Mucosa of stomach (tissue), 1 donor: ENCODE data around the gene AMBP.

Experiments
- H3K27me3 ChIP-seq: one replicate; pipeline ENCODE4 v1.7.0; 2013; ENCODE audit warnings: mild to moderate bottlenecking, low read length; ENCODE audit not compliant: control insufficient read depth, insufficient read depth
- H3K36me3 ChIP-seq: one replicate; pipeline ENCODE4 v1.7.0; 2013; ENCODE audit warnings: low read length; ENCODE audit not compliant: control insufficient read depth, insufficient read depth
- H3K4me1 ChIP-seq: one replicate; pipeline ENCODE4 v1.7.0; 2013; ENCODE audit warnings: mild to moderate bottlenecking, low read length; ENCODE audit not compliant: control insufficient read depth, insufficient read depth
- H3K4me3 ChIP-seq: one replicate; pipeline ENCODE4 v1.7.0; 2013; ENCODE audit warnings: low read length
- H3K9ac ChIP-seq: one replicate; pipeline ENCODE4 v1.7.0; 2013; ENCODE audit warnings: mild to moderate bottlenecking, low read length, moderate library complexity
- H3K9me3 ChIP-seq: one replicate; pipeline ENCODE4 v1.7.0; 2013; ENCODE audit warnings: mild to moderate bottlenecking, low read length, moderate library complexity; ENCODE audit not compliant: control insufficient read depth
- donor health status: Pancreatic carcinoma.

AMBP gene

GRCh38 chr9:114060070-114060469 is 18.0 kb downstream of the AMBP start:
- no peak overlapping the region for H3K9ac ChIP-seq
- H3K27me3 ChIP-seq: no peaks in the 10 kb centered on the region
- no peak overlapping the region for H3K4me3 ChIP-seq
- H3K4me1 ChIP-seq: peaks cover 10% of the 10 kb centered on the region
- no peaks in the 10 kb centered on the region for H3K36me3 ChIP-seq
- H3K9me3 ChIP-seq: no peaks in the 10 kb centered on the region

GRCh38 chr9:114059047-114059803 is 18.9 kb downstream of the AMBP start:
- peaks cover 10% of the 10 kb centered on the region for H3K4me1 ChIP-seq
- no peak overlapping the region for H3K9ac ChIP-seq
- H3K9me3 ChIP-seq: no peaks in the 10 kb centered on the region
- no peaks in the 10 kb centered on the region for H3K36me3 ChIP-seq
- no peak overlapping the region for H3K4me3 ChIP-seq
- H3K27me3 ChIP-seq: no peaks in the 10 kb centered on the region

- no peaks in the 10 kb centered on the region for H3K27me3 ChIP-seq
- peaks cover 10% of the 10 kb centered on the region for H3K4me1 ChIP-seq
- no peak overlapping the region for H3K9ac ChIP-seq
- H3K36me3 ChIP-seq: no peaks in the 10 kb centered on the region
- no peak overlapping the region for H3K4me3 ChIP-seq
- H3K9me3 ChIP-seq: no peaks in the 10 kb centered on the region
Measured at GRCh38 chr9:114058688-114059046, 19.4 kb downstream of the AMBP start.

GRCh38 chr9:114057161-114057885 is 20.8 kb downstream of the AMBP start:
- no peaks in the 10 kb centered on the region for H3K27me3 ChIP-seq
- peaks cover 6% of the 10 kb centered on the region for H3K4me1 ChIP-seq
- no peaks in the 10 kb centered on the region for H3K36me3 ChIP-seq
- no peak overlapping the region for H3K9ac ChIP-seq
- H3K9me3 ChIP-seq: no peaks in the 10 kb centered on the region
- H3K4me3 ChIP-seq: no peak overlapping the region

GRCh38 chr9:114056527-114056926 is 21.6 kb downstream of the AMBP start:
- Histone ChIP-seq H3K27me3 (no peaks in the 10 kb centered on the region), H3K4me3 (no peak overlapping the region), H3K36me3 (no peaks in the 10 kb centered on the region), H3K4me1 (no peaks in the 10 kb centered on the region), H3K9ac (no peak overlapping the region), H3K9me3 (no peaks in the 10 kb centered on the region)

- H3K36me3 ChIP-seq: no peaks in the 10 kb centered on the region
- H3K9me3 ChIP-seq: no peaks in the 10 kb centered on the region
- no peak overlapping the region for H3K4me3 ChIP-seq
- H3K9ac ChIP-seq: no peak overlapping the region
- H3K4me1 ChIP-seq: no peaks in the 10 kb centered on the region
- no peaks in the 10 kb centered on the region for H3K27me3 ChIP-seq
Measured at GRCh38 chr9:114055894-114056293, 22.2 kb downstream of the AMBP start.

GRCh38 chr9:114055061-114055460 is 23.0 kb downstream of the AMBP start:
- no peaks in the 10 kb centered on the region for H3K4me1 ChIP-seq
- no peaks in the 10 kb centered on the region for H3K9me3 ChIP-seq
- no peaks in the 10 kb centered on the region for H3K27me3 ChIP-seq
- no peak overlapping the region for H3K4me3 ChIP-seq
- no peak overlapping the region for H3K9ac ChIP-seq
- H3K36me3 ChIP-seq: no peaks in the 10 kb centered on the region

- Histone ChIP-seq H3K4me1 (no peaks in the 10 kb centered on the region), H3K4me3 (no peak overlapping the region), H3K27me3 (no peaks in the 10 kb centered on the region), H3K9ac (no peak overlapping the region), H3K9me3 (no peaks in the 10 kb centered on the region), H3K36me3 (peaks cover 6% of the 10 kb centered on the region)
Measured at GRCh38 chr9:114054191-114054690, 23.9 kb downstream of the AMBP start.

- H3K4me1 ChIP-seq: no peaks in the 10 kb centered on the region
- H3K4me3 ChIP-seq: no peak overlapping the region
- H3K27me3 ChIP-seq: no peaks in the 10 kb centered on the region
- peaks cover 7% of the 10 kb centered on the region for H3K36me3 ChIP-seq
- no peaks in the 10 kb centered on the region for H3K9me3 ChIP-seq
- no peak overlapping the region for H3K9ac ChIP-seq
Measured at GRCh38 chr9:114053246-114054005, 24.7 kb downstream of the AMBP start.

GRCh38 chr9:114051706-114052105 is 26.4 kb downstream of the AMBP start:
- Histone ChIP-seq H3K9ac (no peak overlapping the region), H3K4me3 (no peak overlapping the region), H3K27me3 (no peaks in the 10 kb centered on the region), H3K9me3 (no peaks in the 10 kb centered on the region), H3K36me3 (peaks cover 7% of the 10 kb centered on the region), H3K4me1 (no peaks in the 10 kb centered on the region)

GRCh38 chr9:114051281-114051680 is 26.8 kb downstream of the AMBP start:
- Histone ChIP-seq H3K4me3 (no peak overlapping the region), H3K9me3 (no peaks in the 10 kb centered on the region), H3K4me1 (no peaks in the 10 kb centered on the region), H3K27me3 (no peaks in the 10 kb centered on the region), H3K36me3 (peaks cover 7% of the 10 kb centered on the region), H3K9ac (no peak overlapping the region)

GRCh38 chr9:114050646-114051045 is 27.5 kb downstream of the AMBP start:
- H3K4me3 ChIP-seq: no peak overlapping the region
- no peaks in the 10 kb centered on the region for H3K4me1 ChIP-seq
- H3K9ac ChIP-seq: no peak overlapping the region
- H3K9me3 ChIP-seq: no peaks in the 10 kb centered on the region
- H3K27me3 ChIP-seq: no peaks in the 10 kb centered on the region
- H3K36me3 ChIP-seq: peaks cover 7% of the 10 kb centered on the region
